HFF-Myc (cell line): ENCODE results near the gene FBXW7.

Experiments
- DNase-seq: peaks from one replicate; pipeline ENCODE4 v3.0.0-alpha.2; 2011; ENCODE audit warnings: low read depth; ENCODE audit errors: extremely low read depth
- H3K4me3 ChIP-seq: replicated peaks from 2 replicates; pipeline ENCODE4 v1.5.1; 2011; ENCODE audit warnings: low read depth, mild to moderate bottlenecking, control low read depth, low read length
- TF ChIP-seq, protein P1 (sequence below): IDR thresholded peaks from 2 replicates; pipeline ENCODE4 v1.5.1; 2012; ENCODE audit warnings: mild to moderate bottlenecking, low read depth, low read length, control low read depth; ENCODE audit errors: missing control alignments

FBXW7 gene

DNA sequence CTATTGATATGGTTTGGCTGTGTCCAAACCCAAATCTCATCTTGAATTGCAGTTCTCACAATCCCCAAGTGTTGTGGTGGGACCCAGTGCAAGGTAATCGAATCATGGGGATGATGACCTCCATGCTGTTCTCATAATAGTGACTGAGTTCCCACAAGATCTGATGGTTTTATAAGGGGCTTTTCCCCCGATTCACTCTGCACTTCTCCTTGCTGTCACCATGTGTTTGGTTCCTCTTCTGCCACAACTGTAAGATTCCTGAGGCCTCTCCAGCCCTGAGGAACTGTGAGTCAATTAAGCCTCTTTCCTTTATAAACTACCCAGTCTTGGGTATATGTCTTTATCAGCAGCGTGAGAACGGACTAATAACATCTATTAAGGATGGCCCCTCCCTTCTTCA lies 68.8 kb downstream of the FBXW7 start:
- no peak overlapping the region for H3K4me3 ChIP-seq
- DNase-seq = no peak
- TF ChIP-seq, protein P1, sequence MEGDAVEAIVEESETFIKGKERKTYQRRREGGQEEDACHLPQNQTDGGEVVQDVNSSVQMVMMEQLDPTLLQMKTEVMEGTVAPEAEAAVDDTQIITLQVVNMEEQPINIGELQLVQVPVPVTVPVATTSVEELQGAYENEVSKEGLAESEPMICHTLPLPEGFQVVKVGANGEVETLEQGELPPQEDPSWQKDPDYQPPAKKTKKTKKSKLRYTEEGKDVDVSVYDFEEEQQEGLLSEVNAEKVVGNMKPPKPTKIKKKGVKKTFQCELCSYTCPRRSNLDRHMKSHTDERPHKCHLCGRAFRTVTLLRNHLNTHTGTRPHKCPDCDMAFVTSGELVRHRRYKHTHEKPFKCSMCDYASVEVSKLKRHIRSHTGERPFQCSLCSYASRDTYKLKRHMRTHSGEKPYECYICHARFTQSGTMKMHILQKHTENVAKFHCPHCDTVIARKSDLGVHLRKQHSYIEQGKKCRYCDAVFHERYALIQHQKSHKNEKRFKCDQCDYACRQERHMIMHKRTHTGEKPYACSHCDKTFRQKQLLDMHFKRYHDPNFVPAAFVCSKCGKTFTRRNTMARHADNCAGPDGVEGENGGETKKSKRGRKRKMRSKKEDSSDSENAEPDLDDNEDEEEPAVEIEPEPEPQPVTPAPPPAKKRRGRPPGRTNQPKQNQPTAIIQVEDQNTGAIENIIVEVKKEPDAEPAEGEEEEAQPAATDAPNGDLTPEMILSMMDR = no peak

DNA sequence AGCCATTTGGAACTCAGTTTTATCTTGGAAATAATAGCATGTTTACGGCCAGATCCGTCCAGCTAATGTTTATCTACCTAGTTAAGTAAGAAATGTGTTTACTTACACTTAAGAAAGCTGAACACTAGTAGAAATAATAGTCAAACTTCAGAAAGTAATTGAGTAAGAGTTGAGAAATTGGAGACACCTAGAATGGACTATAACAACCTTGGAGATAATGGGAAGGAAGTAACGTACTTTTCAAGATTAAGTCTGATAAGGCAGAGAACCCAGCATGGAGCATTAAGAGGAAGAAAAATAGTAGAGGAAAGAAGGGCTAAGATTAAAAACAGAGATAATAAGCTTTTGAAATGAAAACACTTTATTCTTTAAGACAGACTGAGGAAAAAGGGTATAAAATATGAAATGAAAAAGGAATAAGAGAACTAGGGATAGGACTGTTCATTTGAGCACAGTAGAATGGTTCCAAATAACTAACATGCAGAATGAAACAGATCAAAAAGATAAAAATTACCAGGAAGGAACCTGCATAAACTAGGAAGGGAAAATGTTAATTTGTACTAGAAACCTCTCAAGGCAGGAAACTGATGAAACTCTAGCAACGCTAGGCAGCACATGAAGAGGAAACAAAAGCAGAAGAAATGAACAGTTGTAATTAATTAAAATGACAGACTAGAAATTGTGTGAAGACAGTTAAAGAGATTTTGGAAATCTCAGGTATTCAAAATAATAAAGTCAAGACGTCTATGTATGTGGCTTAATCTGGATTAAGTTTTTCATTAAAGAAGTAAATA lies 71.7 kb downstream of the FBXW7 start:
- H3K4me3 ChIP-seq = no peak overlapping the region
- TF ChIP-seq, protein P1 = no peak
- DNase-seq = no peak

DNA sequence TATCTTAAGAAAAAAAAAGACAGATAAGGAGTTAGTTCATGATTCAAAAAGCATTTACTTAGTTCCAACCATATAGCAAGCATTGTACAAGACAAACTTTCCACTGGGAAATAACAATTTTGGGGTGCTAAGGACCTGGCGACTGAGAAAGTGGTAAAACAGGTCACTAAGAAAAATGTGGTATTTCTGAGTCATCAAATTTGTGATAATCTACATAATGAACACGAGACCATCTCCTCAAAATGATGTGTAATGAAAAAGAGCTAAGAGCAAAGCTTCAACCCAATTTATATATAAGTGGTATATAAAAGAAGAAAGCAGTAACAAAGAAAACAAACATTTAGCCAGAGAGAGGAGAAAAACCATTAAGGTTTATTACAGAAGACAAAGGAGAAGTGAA lies 72.3 kb downstream of the FBXW7 start:
- no peak overlapping the region for H3K4me3 ChIP-seq
- TF ChIP-seq, protein P1 = no peak
- no peak for DNase-seq

DNA sequence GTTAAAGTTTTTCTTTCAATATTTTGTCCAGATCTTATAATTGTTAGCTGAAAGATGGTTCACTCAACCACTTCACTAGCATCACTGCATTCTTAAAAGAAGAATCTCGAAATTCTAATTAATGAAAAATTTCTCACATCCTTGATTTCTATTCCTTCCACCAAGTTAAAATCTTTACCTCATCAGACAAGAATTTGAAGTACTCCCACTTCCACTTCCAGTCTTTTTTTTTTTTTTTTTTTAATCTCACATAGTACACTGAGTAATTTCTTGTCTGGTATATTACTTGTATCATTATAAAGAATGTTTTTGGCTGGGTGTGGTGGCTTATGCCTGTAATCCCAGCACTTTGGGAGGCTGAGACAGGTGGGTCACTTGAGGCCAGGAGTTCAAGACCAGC lies 73.2 kb downstream of the FBXW7 start:
- no peak overlapping the region for H3K4me3 ChIP-seq
- TF ChIP-seq, protein P1 = no peak
- no peak for DNase-seq

DNA sequence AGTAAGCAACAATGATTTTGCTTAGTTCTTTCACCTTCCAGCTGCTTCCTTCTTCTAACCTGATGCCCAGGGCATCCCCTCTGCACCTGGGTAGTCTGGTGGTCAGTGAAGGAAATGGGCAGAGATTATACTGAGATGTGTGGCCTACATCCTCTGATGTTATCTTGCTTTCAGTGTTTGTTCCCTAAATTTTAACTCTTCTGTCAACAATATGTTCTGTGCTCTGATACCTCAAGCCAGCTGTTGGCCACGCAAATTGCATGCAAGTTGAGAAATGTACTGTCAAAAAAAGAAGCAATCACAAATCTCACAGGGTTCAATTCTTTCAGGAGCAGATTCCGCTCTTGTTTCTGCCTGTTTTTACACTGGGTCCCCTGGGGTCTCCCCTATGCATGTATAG lies 73.8 kb downstream of the FBXW7 start:
- DNase-seq = no peak
- TF ChIP-seq, protein P1 = no peak
- no peak overlapping the region for H3K4me3 ChIP-seq

DNA sequence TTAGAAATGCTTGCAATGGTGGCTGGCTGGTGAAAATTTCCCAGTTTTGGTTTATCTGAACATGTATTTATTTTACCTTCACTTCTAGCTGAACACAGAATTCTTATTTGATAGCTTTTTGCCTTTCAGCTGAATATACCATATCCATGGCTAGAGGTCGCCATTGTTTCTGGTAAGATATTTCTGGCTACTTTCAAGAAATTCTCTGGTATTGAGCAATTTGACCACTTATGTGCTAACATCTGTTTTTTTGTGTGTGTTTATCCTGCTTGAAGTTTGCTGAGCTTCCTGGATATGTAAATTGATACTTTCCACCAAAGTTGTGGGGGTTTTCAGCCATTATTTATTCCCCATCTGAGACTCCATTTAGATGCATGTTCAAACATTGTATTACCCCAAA lies 75.4 kb downstream of the FBXW7 start:
- TF ChIP-seq, protein P1 = peak; percentile 28
- no peak overlapping the region for H3K4me3 ChIP-seq
- peak; percentile 85 for DNase-seq

DNA sequence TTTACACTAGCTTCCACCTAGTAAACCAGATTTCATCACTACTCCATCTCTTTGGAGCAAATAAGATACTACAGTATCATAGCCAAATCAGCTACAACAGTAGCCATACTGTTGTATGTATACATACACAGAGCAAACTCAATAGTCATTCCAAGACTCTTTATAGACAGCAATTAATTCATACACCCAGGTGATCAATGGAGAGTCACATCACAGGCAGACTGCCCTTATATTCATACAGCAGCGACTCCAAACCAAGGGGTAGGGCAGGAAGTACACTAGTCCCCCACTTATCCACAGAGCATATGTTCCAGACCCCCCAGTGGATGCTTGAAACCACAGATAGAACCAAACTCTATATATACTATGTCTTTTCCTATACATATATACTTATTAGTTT lies 76.6 kb downstream of the FBXW7 start:
- H3K4me3 ChIP-seq = no peak overlapping the region
- TF ChIP-seq, protein P1 = no peak
- DNase-seq = no peak
